HepG2 (cell line): ENCODE data around the gene STK39. TPM values are rescaled to one million over a fixed set of nuclear protein-coding genes. Genes with fewer than 3 reads are reported as not detected.

Experiments used
- ARID5B ChIP-seq: IDR thresholded peaks from 2 replicates; pipeline ENCODE4 v1.4.0; 2020; ENCODE audit warnings: mild to moderate bottlenecking, missing genetic modification reagents
- EED ChIP-seq: sonication (generic); formaldehyde crosslinking; IDR thresholded peaks from 2 replicates; pipeline ENCODE4 v1.5.0; 2020; ENCODE audit warnings: mild to moderate bottlenecking, missing genetic modification reagents
- GATAD2A ChIP-seq: IDR thresholded peaks from 2 replicates; pipeline ENCODE4 v1.6.1; 2016
- HOMEZ ChIP-seq: IDR thresholded peaks from 2 replicates; pipeline ENCODE4 v1.6.1; 2016; ENCODE audit warnings: low read depth
- KLF11 ChIP-seq: IDR thresholded peaks from 2 replicates; pipeline ENCODE4 v1.6.1; 2016; ENCODE audit warnings: missing compliant biosample characterization
- MBNL3 ChIP-seq: fragments of 250-450 bp; sonication (Bioruptor Pico); conservative IDR thresholded peaks from 2 replicates; pipeline ENCODE4 v1.8.0; 2022; ENCODE audit warnings: mild to moderate bottlenecking, inconsistent platforms
- NONO ChIP-seq, 2 experiments: fragments of 450-650 bp in 1 of 2; sonication (generic) in 1 of 2; formaldehyde crosslinking in 1 of 2; IDR thresholded peaks in 1 of 2; conservative IDR thresholded peaks in 1 of 2; 2 replicates each; pipeline versions ENCODE4 v1.6.1 to v1.8.0; 2017 to 2022; ENCODE audit warnings: mild to moderate bottlenecking in 1 of 2, missing genetic modification reagents in 1 of 2, moderate library complexity in 1 of 2
- PHB2 ChIP-seq: fragments of 450-650 bp; IDR thresholded peaks from 2 replicates; pipeline ENCODE4 v1.6.1; 2018; ENCODE audit not compliant: partially characterized antibody
- SOX13 ChIP-seq, 3 experiments: fragments of 450-650 bp in 1 of 3; sonication (generic) in 1 of 3; formaldehyde crosslinking in 1 of 3; IDR thresholded peaks in 2 of 3; conservative IDR thresholded peaks in 1 of 3; 2 replicates each; pipeline versions ENCODE4 v1.5.0 to v1.6.1; 2016 to 2020; ENCODE audit warnings: antibody characterized with exemption in 1 of 3, mild to moderate bottlenecking in 1 of 3, missing compliant biosample characterization in 1 of 3, missing genetic modification reagents in 1 of 3, moderate library complexity in 1 of 3
- SP1 ChIP-seq, 2 experiments: fragments of 450-650 bp in 1 of 2; sonication (generic) in 1 of 2; formaldehyde crosslinking in 1 of 2; IDR thresholded peaks; 2 replicates each; pipeline versions ENCODE4 v1.4.0 to v1.6.1; 2016 to 2020; ENCODE audit warnings: missing genetic modification reagents in 1 of 2
- ZBTB49 ChIP-seq: sonication (generic); formaldehyde crosslinking; IDR thresholded peaks from 2 replicates; pipeline ENCODE4 v1.4.0; 2020; ENCODE audit warnings: missing genetic modification reagents, borderline replicate concordance
- ZC3H13 ChIP-seq: sonication (generic); formaldehyde crosslinking; IDR thresholded peaks from 2 replicates; pipeline ENCODE4 v1.8.1; 2023; ENCODE audit warnings: mild to moderate bottlenecking, missing genetic modification reagents, moderate library complexity
- ZNF121 ChIP-seq: sonication (generic); formaldehyde crosslinking; IDR thresholded peaks from 2 replicates; pipeline ENCODE4 v1.5.0; 2020; ENCODE audit warnings: mild to moderate bottlenecking, missing genetic modification reagents
- ZNF136 ChIP-seq: sonication (generic); formaldehyde crosslinking; IDR thresholded peaks from 2 replicates; pipeline ENCODE4 v1.8.1; 2022; ENCODE audit warnings: low read depth, mild to moderate bottlenecking, moderate library complexity, missing genetic modification reagents
- ZNF292 ChIP-seq: sonication (generic); formaldehyde crosslinking; IDR thresholded peaks from 2 replicates; pipeline ENCODE4 v1.8.1; 2022; ENCODE audit warnings: mild to moderate bottlenecking, low read depth, missing genetic modification reagents, borderline replicate concordance
- ZNF335 ChIP-seq: sonication (generic); formaldehyde crosslinking; IDR thresholded peaks from 2 replicates; pipeline ENCODE4 v1.4.0; 2020; ENCODE audit warnings: missing genetic modification reagents
- ZNF766 ChIP-seq: sonication (generic); formaldehyde crosslinking; IDR thresholded peaks from 2 replicates; pipeline ENCODE4 v1.5.0; 2020; ENCODE audit warnings: missing genetic modification reagents, borderline replicate concordance
- polyA plus RNA-seq, 8 experiments: library from polyadenylated mRNA; depleted of rRNA in 3 of 8; stranded (reverse) in 7 of 8; unstranded in 1 of 8; fragments of >200 nt; fragmentation: Illumina TruSeq in 4 of 8; extraction: Trizol in 4 of 8; gene quantifications; 2 replicates each; pipeline versions ENCODE4 v1.2.1 to v1.2.3, GENCODE V29; 2011 to 2016; ENCODE audit warnings: low read depth in 4 of 8, missing spikeins in 1 of 8, mixed read lengths in 1 of 8; ENCODE audit not compliant: insufficient read depth in 1 of 8
- total RNA-seq, 5 experiments: library from RNA; depleted of rRNA; stranded (reverse); fragments of >200 nt; fragmentation: Illumina TruSeq; extraction: Trizol; gene quantifications; 2 replicates each; pipeline ENCODE4 v1.2.3, GENCODE V29; 2016; ENCODE audit warnings: low read depth in 1 of 5
- TF ChIP-seq, protein P1 (sequence below): sonication (generic); formaldehyde crosslinking; IDR thresholded peaks from 2 replicates; pipeline ENCODE4 v1.4.0; 2020; ENCODE audit warnings: missing genetic modification reagents

The STK39 gene
- total and polyA plus RNA-seq, 2 of the 13 experiments (the other 11 are each of a cell fraction or from before 2014, with no cell fraction given): 27.3 to 38.4 TPM

DNA sequence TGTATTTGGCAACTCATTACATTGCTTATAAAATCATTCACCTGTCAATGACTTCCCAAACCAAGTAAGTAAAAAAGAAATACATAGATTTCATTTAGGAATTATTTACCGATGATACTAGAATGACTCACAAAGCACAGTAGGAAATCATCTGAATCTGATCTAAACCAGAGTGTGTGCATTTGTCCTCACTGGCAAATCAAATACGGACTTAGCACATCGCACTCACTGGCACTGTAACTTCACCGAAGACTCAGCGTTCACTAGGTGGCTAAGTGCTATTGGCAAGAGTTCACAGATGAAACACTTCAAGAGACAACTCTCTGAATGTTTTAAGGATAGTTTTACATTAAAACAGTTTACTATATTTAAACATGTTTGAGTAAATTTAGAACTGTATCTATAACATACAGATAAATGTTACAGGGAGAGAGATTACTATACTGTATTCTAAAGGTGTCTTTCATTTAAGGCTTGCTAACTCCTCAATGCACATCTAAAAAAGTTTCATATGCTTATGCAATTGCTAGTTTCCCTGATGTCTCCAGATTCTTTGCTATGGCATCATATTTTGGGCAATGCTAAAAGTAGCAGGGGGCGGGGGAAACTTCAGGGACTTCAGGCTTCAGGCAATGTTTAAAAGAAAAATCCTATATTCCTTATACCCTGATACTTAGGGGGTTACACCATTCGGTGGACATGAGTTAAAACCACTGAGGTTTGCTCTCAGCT, 48.8 kb downstream of the STK39 start (continued):
- TF ChIP-seq, protein P1, sequence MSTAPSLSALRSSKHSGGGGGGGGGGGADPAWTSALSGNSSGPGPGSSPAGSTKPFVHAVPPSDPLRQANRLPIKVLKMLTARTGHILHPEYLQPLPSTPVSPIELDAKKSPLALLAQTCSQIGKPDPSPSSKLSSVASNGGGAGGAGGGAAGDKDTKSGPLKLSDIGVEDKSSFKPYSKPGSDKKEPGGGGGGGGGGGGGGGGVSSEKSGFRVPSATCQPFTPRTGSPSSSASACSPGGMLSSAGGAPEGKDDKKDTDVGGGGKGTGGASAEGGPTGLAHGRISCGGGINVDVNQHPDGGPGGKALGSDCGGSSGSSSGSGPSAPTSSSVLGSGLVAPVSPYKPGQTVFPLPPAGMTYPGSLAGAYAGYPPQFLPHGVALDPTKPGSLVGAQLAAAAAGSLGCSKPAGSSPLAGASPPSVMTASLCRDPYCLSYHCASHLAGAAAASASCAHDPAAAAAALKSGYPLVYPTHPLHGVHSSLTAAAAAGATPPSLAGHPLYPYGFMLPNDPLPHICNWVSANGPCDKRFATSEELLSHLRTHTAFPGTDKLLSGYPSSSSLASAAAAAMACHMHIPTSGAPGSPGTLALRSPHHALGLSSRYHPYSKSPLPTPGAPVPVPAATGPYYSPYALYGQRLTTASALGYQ (CRISPR knock-in tag): no peak
- TF ChIP-seq NONO (IDR thresholded peaks at IDR 0.05) (no peak), NONO (CRISPR knock-in tag; conservative IDR thresholded peaks at IDR 0.05) (no peak), ZNF121 (CRISPR knock-in tag) (no peak), ZC3H13 (CRISPR knock-in tag) (no peak), ZNF136 (CRISPR knock-in tag) (no peak), KLF11 (CRISPR knock-in tag) (no peak), HOMEZ (CRISPR knock-in tag) (0 out of 2 replicates have a peak, but pooled peaks have one; percentile 20), SP1 (IDR thresholded peaks at IDR 0.05) (no peak), SP1 (CRISPR knock-in tag; IDR thresholded peaks at IDR 0.05) (no peak), ZNF335 (CRISPR knock-in tag) (no peak), ARID5B (CRISPR knock-in tag) (peak; percentile 42; the same call in 1 of the 2 replicates), SOX13 (IDR thresholded peaks at IDR 0.05) (no peak), SOX13 (CRISPR knock-in tag; conservative IDR thresholded peaks at IDR 0.05 in 1 of 2, IDR thresholded peaks at IDR 0.05 in 1 of 2) (peak in 1 of 2 experiments; percentile 29; a peak in 1 of 4 replicates), EED (no peak), ZBTB49 (CRISPR knock-in tag) (no peak), ZNF292 (CRISPR knock-in tag) (no peak), GATAD2A (CRISPR knock-in tag) (peak; percentile 37; the same call in 1 of the 2 replicates), PHB2 (no peak), MBNL3 (no peak), ZNF766 (no peak)
